Measurements from ENCODE around the gene G6PD.

Gene G6PD

DNA sequence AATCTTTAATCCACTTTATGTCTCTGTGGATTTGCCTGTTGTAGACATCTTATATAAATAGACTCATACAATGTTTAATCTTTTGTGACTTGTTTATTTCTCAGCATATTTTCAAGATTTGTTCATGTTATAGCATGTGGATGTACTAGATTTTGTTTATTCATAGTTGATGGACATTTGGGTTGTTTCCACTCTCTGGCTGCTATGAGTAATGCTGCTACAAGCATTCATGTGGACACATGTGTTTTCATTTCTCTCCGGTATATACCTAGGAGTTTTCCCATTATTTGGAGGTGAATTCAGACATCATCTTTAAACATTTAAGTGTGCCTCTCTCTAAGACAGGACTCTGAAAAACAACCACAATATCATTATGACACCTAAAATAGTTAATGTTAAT is 3.1 kb upstream of the G6PD start:
- Histone ChIP-seq H3K23ac (ENCODE audit: low read length in 2 of 2) (no peak overlapping the region), H3K4me1 (ENCODE audit: control insufficient read depth, insufficient read depth, low read depth, low read length) (peaks cover 8% of the 10 kb centered on the region), H3K36me3 (ENCODE audit: control insufficient read depth in 1 of 2, insufficient read depth in 2 of 2, low read depth in 1 of 2, low read length in 2 of 2) (peaks cover 24 to 35% of the 10 kb centered on the region in 2 experiments), H3K9ac (ENCODE audit: low read length) (peak overlapping the region; percentile 34), H2AK5ac (ENCODE audit: low read length, severe bottlenecking) (no peak overlapping the region), H3K9me3 (ENCODE audit: control insufficient read depth, low read length) (no peaks in the 10 kb centered on the region), H4K8ac (ENCODE audit: low read length) (no peak overlapping the region), H4K91ac (ENCODE audit: low read length) (no peak overlapping the region), H3K27me3 (ENCODE audit: control insufficient read depth in 1 of 2, insufficient read depth in 1 of 2, low read length in 2 of 2) (peaks cover 0 to 16% of the 10 kb centered on the region in 2 experiments), H2BK15ac (ENCODE audit: low read depth, poor library complexity, severe bottlenecking) (no peak overlapping the region), H3K79me1 (replicated peaks; ENCODE audit: low read length, poor library complexity, severe bottlenecking) (peaks cover 10% of the 10 kb centered on the region), H2AFZ (ENCODE audit: low read depth, low read length) (no peak overlapping the region), H3K4me2 (ENCODE audit: low read length, poor library complexity, severe bottlenecking) (no peak overlapping the region), H3K4ac (ENCODE audit: low read depth in 1 of 2, low read length in 2 of 2) (no peak overlapping the region), H2BK120ac (ENCODE audit: low read depth, low read length) (no peak overlapping the region), H2BK5ac (ENCODE audit: low read depth, low read length, poor library complexity, severe bottlenecking) (no peak overlapping the region), H3K14ac (ENCODE audit: low read length in 2 of 2) (no peak overlapping the region), H3K4me3 (ENCODE audit: insufficient read depth in 1 of 2, low read depth in 1 of 2, low read length in 2 of 2) (no peak overlapping the region), H3K18ac (ENCODE audit: low read depth in 1 of 2, low read length in 2 of 2) (no peak overlapping the region), H2BK12ac (ENCODE audit: low read length in 2 of 2) (no peak overlapping the region), H3K27ac (ENCODE audit: low read length, poor library complexity, severe bottlenecking) (no peak overlapping the region)
- WGBS = no CpG with 5 or more reads among the region's 1 CpG
- peak; percentile 52 for DNase-seq

- Histone ChIP-seq H2BK5ac (ENCODE audit: low read depth, low read length, poor library complexity, severe bottlenecking) (no peak overlapping the region), H3K36me3 (ENCODE audit: control insufficient read depth in 1 of 2, insufficient read depth in 2 of 2, low read depth in 1 of 2, low read length in 2 of 2) (peaks cover 8 to 30% of the 10 kb centered on the region in 2 experiments), H3K79me1 (replicated peaks; ENCODE audit: low read length, poor library complexity, severe bottlenecking) (peaks cover 2% of the 10 kb centered on the region), H4K8ac (ENCODE audit: low read length) (peak overlapping the region; percentile 77), H3K9me3 (ENCODE audit: control insufficient read depth, low read length) (no peaks in the 10 kb centered on the region), H2AK5ac (ENCODE audit: low read length, severe bottlenecking) (no peak overlapping the region), H3K4ac (ENCODE audit: low read depth in 1 of 2, low read length in 2 of 2) (peak overlapping the region in 1 of 2 experiments; percentile 24), H3K9ac (ENCODE audit: low read length) (peak overlapping the region; percentile 92), H3K14ac (ENCODE audit: low read length in 2 of 2) (peak overlapping the region in 1 of 2 experiments; percentile 48), H2BK120ac (ENCODE audit: low read depth, low read length) (no peak overlapping the region), H2AFZ (ENCODE audit: low read depth, low read length) (no peak overlapping the region), H4K91ac (ENCODE audit: low read length) (no peak overlapping the region), H3K18ac (ENCODE audit: low read depth in 1 of 2, low read length in 2 of 2) (peak overlapping the region in 1 of 2 experiments; percentile 54), H3K27ac (ENCODE audit: low read length, poor library complexity, severe bottlenecking) (peak overlapping the region; percentile 94), H2BK15ac (ENCODE audit: low read depth, poor library complexity, severe bottlenecking) (no peak overlapping the region), H3K23ac (ENCODE audit: low read length in 2 of 2) (peak overlapping the region in 1 of 2 experiments; percentile 52), H3K4me3 (ENCODE audit: insufficient read depth in 1 of 2, low read depth in 1 of 2, low read length in 2 of 2) (peak overlapping the region; percentile 80 to 92), H3K4me1 (ENCODE audit: control insufficient read depth, insufficient read depth, low read depth, low read length) (peaks cover 12% of the 10 kb centered on the region), H3K27me3 (ENCODE audit: control insufficient read depth in 1 of 2, insufficient read depth in 1 of 2, low read length in 2 of 2) (peaks cover 0 to 9% of the 10 kb centered on the region in 2 experiments), H3K4me2 (ENCODE audit: low read length, poor library complexity, severe bottlenecking) (peak overlapping the region; percentile 70), H2BK12ac (ENCODE audit: low read length in 2 of 2) (no peak overlapping the region)
- WGBS = 1% methylated on average over 9 of the region's 9 CpGs
- peak; percentile 52 for DNase-seq
These were observed 1.3 kb upstream of the G6PD start for GRCh38 chrX:154548028-154548316.

- Histone ChIP-seq H3K18ac (ENCODE audit: low read depth in 1 of 2, low read length in 2 of 2) (peak within 1 kb of the TSS; percentile 80 to 83), H3K9ac (ENCODE audit: low read length) (peak within 1 kb of the TSS; percentile 92), H2BK5ac (ENCODE audit: low read depth, low read length, poor library complexity, severe bottlenecking) (no peak within 1 kb of the TSS), H3K4ac (ENCODE audit: low read depth in 1 of 2, low read length in 2 of 2) (peak within 1 kb of the TSS; percentile 79 to 81), H3K4me2 (ENCODE audit: low read length, poor library complexity, severe bottlenecking) (peak within 1 kb of the TSS; percentile 70), H4K8ac (ENCODE audit: low read length) (peak within 1 kb of the TSS; percentile 77), H3K79me1 (replicated peaks; ENCODE audit: low read length, poor library complexity, severe bottlenecking) (peaks cover 2% of the 10 kb centered on the region), H4K91ac (ENCODE audit: low read length) (peak within 1 kb of the TSS; percentile 80), H2BK12ac (ENCODE audit: low read length in 2 of 2) (peak within 1 kb of the TSS in 1 of 2 experiments; percentile 78), H3K14ac (ENCODE audit: low read length in 2 of 2) (peak within 1 kb of the TSS in 1 of 2 experiments; percentile 79), H2AK5ac (ENCODE audit: low read length, severe bottlenecking) (no peak within 1 kb of the TSS), H3K27me3 (ENCODE audit: control insufficient read depth in 1 of 2, insufficient read depth in 1 of 2, low read length in 2 of 2) (peaks cover 0 to 10% of the 10 kb centered on the region in 2 experiments), H3K36me3 (ENCODE audit: control insufficient read depth in 1 of 2, insufficient read depth in 2 of 2, low read depth in 1 of 2, low read length in 2 of 2) (peaks cover 11 to 28% of the 10 kb centered on the region in 2 experiments), H3K4me1 (ENCODE audit: control insufficient read depth, insufficient read depth, low read depth, low read length) (peaks cover 18% of the 10 kb centered on the region), H2BK120ac (ENCODE audit: low read depth, low read length) (peak within 1 kb of the TSS; percentile 19), H3K23ac (ENCODE audit: low read length in 2 of 2) (peak within 1 kb of the TSS in 1 of 2 experiments; percentile 52), H2AFZ (ENCODE audit: low read depth, low read length) (no peak within 1 kb of the TSS), H3K9me3 (ENCODE audit: control insufficient read depth, low read length) (no peaks in the 10 kb centered on the region), H3K4me3 (ENCODE audit: insufficient read depth in 1 of 2, low read depth in 1 of 2, low read length in 2 of 2) (peak within 1 kb of the TSS; percentile 80 to 92), H3K27ac (ENCODE audit: low read length, poor library complexity, severe bottlenecking) (peak within 1 kb of the TSS; percentile 94), H2BK15ac (ENCODE audit: low read depth, poor library complexity, severe bottlenecking) (peak within 1 kb of the TSS; percentile 67)
- DNase-seq = peak; percentile 91
- under 1% methylated on average over 48 of the region's 69 CpGs for WGBS
These were observed 790 bp upstream of the G6PD start, which contains the start of gene IKBKG for GRCh38 chrX:154547245-154548027. Gene IKBKG (plus strand): TSS chrX:154547620. CDS start chrX:154552003, 4,383 bp downstream.

GRCh38 chrX:154545673-154546274 is 872 bp downstream of the G6PD start:
- Histone ChIP-seq H3K27ac (ENCODE audit: low read length, poor library complexity, severe bottlenecking) (no peak overlapping the region), H2BK12ac (ENCODE audit: low read length in 2 of 2) (no peak overlapping the region), H2BK5ac (ENCODE audit: low read depth, low read length, poor library complexity, severe bottlenecking) (no peak overlapping the region), H3K4me2 (ENCODE audit: low read length, poor library complexity, severe bottlenecking) (peak overlapping the region; percentile 64), H4K91ac (ENCODE audit: low read length) (no peak overlapping the region), H3K9me3 (ENCODE audit: control insufficient read depth, low read length) (no peaks in the 10 kb centered on the region), H2AK5ac (ENCODE audit: low read length, severe bottlenecking) (no peak overlapping the region), H3K4me3 (ENCODE audit: insufficient read depth in 1 of 2, low read depth in 1 of 2, low read length in 2 of 2) (peak overlapping the region in 1 of 2 experiments; percentile 79), H3K4ac (ENCODE audit: low read depth in 1 of 2, low read length in 2 of 2) (no peak overlapping the region), H3K27me3 (ENCODE audit: control insufficient read depth in 1 of 2, insufficient read depth in 1 of 2, low read length in 2 of 2) (peaks cover 0 to 11% of the 10 kb centered on the region in 2 experiments), H3K79me1 (replicated peaks; ENCODE audit: low read length, poor library complexity, severe bottlenecking) (no peaks in the 10 kb centered on the region), H2BK15ac (ENCODE audit: low read depth, poor library complexity, severe bottlenecking) (no peak overlapping the region), H3K18ac (ENCODE audit: low read depth in 1 of 2, low read length in 2 of 2) (no peak overlapping the region), H3K36me3 (ENCODE audit: control insufficient read depth in 1 of 2, insufficient read depth in 2 of 2, low read depth in 1 of 2, low read length in 2 of 2) (peaks cover 9 to 25% of the 10 kb centered on the region in 2 experiments), H2BK120ac (ENCODE audit: low read depth, low read length) (no peak overlapping the region), H3K23ac (ENCODE audit: low read length in 2 of 2) (no peak overlapping the region), H3K14ac (ENCODE audit: low read length in 2 of 2) (no peak overlapping the region), H3K4me1 (ENCODE audit: control insufficient read depth, insufficient read depth, low read depth, low read length) (peaks cover 30% of the 10 kb centered on the region), H4K8ac (ENCODE audit: low read length) (no peak overlapping the region), H3K9ac (ENCODE audit: low read length) (peak overlapping the region; percentile 79), H2AFZ (ENCODE audit: low read depth, low read length) (no peak overlapping the region)
- 93% methylated on average over 15 of the region's 17 CpGs for WGBS
- no peak for DNase-seq

Data from mesenchymal stem cell (in vitro differentiated cells and primary cell).